ENCODE data around the gene USP2.

DNA sequence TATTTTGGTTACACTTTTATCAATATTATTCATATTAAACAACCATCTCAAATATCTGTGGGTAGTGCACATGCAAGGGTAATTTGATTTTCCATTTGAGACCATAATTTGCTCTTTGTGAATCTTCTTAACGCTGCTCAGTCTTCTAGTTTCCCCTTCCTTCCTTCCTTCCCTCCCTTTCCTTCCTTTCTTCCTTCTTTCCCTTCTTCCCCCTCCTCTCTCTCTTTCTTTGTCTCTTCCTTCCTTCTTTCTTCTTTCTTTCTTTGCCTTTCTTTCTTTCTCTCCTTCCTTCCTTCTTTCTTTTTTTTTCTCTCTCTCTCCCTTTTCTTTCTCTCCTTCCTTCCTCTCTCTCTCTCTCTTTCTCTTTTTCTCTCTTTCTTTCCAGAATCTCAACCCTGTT, 51.3 kb downstream of the USP2 start:
- no peak for TF ChIP-seq GLIS3 (CRISPR knock-in tag; IDR thresholded peaks at IDR 0.05)
- TF ChIP-seq, protein P1, sequence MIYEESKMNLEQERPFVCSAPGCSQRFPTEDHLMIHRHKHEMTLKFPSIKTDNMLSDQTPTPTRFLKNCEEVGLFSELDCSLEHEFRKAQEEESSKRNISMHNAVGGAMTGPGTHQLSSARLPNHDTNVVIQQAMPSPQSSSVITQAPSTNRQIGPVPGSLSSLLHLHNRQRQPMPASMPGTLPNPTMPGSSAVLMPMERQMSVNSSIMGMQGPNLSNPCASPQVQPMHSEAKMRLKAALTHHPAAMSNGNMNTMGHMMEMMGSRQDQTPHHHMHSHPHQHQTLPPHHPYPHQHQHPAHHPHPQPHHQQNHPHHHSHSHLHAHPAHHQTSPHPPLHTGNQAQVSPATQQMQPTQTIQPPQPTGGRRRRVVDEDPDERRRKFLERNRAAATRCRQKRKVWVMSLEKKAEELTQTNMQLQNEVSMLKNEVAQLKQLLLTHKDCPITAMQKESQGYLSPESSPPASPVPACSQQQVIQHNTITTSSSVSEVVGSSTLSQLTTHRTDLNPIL (CRISPR knock-in tag; IDR thresholded peaks at IDR 0.05; ENCODE audit: low read depth), result no peak
- TF ChIP-seq ARNTL (CRISPR knock-in tag; IDR thresholded peaks at IDR 0.05; ENCODE audit: borderline replicate concordance, low read depth), result no peak
- TF ChIP-seq, protein P2, sequence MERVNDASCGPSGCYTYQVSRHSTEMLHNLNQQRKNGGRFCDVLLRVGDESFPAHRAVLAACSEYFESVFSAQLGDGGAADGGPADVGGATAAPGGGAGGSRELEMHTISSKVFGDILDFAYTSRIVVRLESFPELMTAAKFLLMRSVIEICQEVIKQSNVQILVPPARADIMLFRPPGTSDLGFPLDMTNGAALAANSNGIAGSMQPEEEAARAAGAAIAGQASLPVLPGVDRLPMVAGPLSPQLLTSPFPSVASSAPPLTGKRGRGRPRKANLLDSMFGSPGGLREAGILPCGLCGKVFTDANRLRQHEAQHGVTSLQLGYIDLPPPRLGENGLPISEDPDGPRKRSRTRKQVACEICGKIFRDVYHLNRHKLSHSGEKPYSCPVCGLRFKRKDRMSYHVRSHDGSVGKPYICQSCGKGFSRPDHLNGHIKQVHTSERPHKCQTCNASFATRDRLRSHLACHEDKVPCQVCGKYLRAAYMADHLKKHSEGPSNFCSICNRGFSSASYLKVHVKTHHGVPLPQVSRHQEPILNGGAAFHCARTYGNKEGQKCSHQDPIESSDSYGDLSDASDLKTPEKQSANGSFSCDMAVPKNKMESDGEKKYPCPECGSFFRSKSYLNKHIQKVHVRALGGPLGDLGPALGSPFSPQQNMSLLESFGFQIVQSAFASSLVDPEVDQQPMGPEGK (CRISPR knock-in tag; IDR thresholded peaks at IDR 0.05; ENCODE audit: borderline replicate concordance), result no peak

Measured in SK-N-SH treated with all-trans-retinoic acid at 6 μM for 48 hours (cell line).